K562 (cell line): ENCODE data around the gene TMEM132E. TPM values are rescaled to one million over a fixed set of nuclear protein-coding genes. Genes with fewer than 3 reads are reported as not detected.

Experiments
- ATAC-seq: fragments of 200-7000 bp; cut with Tn5 transposase; 3 replicates; pipeline ENCODE4 v1.9.1; 2020; ENCODE audit warnings: moderate library complexity
- BruUV-seq: library from RNA; stranded (reverse); fragments of 400-500 nt; replicated peaks from 2 replicates; lab custom pipeline; 2021; lab: Mats Ljungman, UMichigan
- CTCF ChIA-PET: fragments of 300-600 bp; formaldehyde crosslinking; extraction: SDS; loops from one replicate; lab custom pipeline; 2021; ENCODE audit warnings: low intra/inter-chr PET ratio; lab: Yijun Ruan, JAX
- POLR2A ChIA-PET: fragments of 300-600, 350-650 bp; sonication (Branson Sonifier 250); formaldehyde crosslinking; extraction: SDS; loops from one replicate; lab custom pipeline; 2021; ENCODE audit warnings: antibody characterized with exemption, inconsistent platforms; lab: Yijun Ruan, JAX
- DNase-seq, 4 experiments: peaks; one replicate each; pipeline versions ENCODE4 v3.0.0 to v3.0.0-alpha.2; 2011 to 2018; ENCODE audit warnings: low spot score in 3 of 4, mixed read lengths in 3 of 4; ENCODE audit errors: extremely low read depth in 1 of 4
- FAIRE-seq: peaks from 2 replicates; lab custom pipeline; 2011; peaks lifted over from hg19 to GRCh38; lab: Jason Lieb, UNC
- H2AFZ ChIP-seq: 2 replicates; pipeline ENCODE4 v1.6.0; 2011; ENCODE audit warnings: low read depth, low read length, control low read depth, inconsistent platforms
- H3K27ac ChIP-seq: fragments of 200-600 bp; 3 replicates; pipeline ENCODE4 v1.8.0; 2011; ENCODE audit warnings: low read depth, mild to moderate bottlenecking, control low read depth, inconsistent platforms, low read length, moderate library complexity, mixed read lengths; ENCODE audit errors: extremely low read depth
- H3K27me3 ChIP-seq, 2 experiments: fragments of 300-600 bp in 1 of 2; 2 replicates in 1 of 2; 3 replicates in 1 of 2; pipeline versions ENCODE4 v1.6.0 to v1.8.0; 2011; ENCODE audit warnings: inconsistent platforms in 2 of 2, low read length in 2 of 2, mild to moderate bottlenecking in 1 of 2, mixed read lengths in 1 of 2, moderate library complexity in 1 of 2; ENCODE audit not compliant: control insufficient read depth in 2 of 2, insufficient read depth in 2 of 2
- H3K36me3 ChIP-seq: fragments of 300-600 bp; 3 replicates; pipeline ENCODE4 v1.8.0; 2011; ENCODE audit warnings: mild to moderate bottlenecking, low read length, inconsistent platforms; ENCODE audit not compliant: control insufficient read depth, insufficient read depth
- H3K4me1 ChIP-seq, 2 experiments: fragments of 200-600 bp in 1 of 2; replicated peaks in 1 of 2; 2 replicates in 1 of 2; 3 replicates in 1 of 2; pipeline versions ENCODE4 v1.5.1 to v1.8.0; 2011; ENCODE audit warnings: inconsistent platforms in 2 of 2, low read length in 2 of 2, mild to moderate bottlenecking in 1 of 2, mixed read lengths in 1 of 2, moderate library complexity in 1 of 2; ENCODE audit not compliant: control insufficient read depth in 2 of 2, insufficient read depth in 2 of 2
- H3K4me2 ChIP-seq: 2 replicates; pipeline ENCODE4 v1.6.1; 2011; ENCODE audit warnings: low read length, control low read depth, inconsistent platforms, mixed read lengths; ENCODE audit not compliant: insufficient read depth
- H3K4me3 ChIP-seq: fragments of 200-600 bp; sonication (generic), shearing (Covaris generic); 2 replicates; pipeline ENCODE4 v1.5.1; 2016; ENCODE audit warnings: control low read depth, inconsistent platforms
- H3K79me2 ChIP-seq: fragments of 200-600 bp; 3 replicates; pipeline ENCODE4 v1.8.0; 2011; ENCODE audit warnings: low read length, inconsistent platforms; ENCODE audit not compliant: control insufficient read depth, insufficient read depth
- H3K9ac ChIP-seq, 2 experiments: 2 replicates each; pipeline versions ENCODE4 v1.6.0 to v1.6.1; 2011; ENCODE audit warnings: low read depth in 2 of 2, low read length in 2 of 2, control low read depth in 1 of 2, inconsistent platforms in 1 of 2, mild to moderate bottlenecking in 1 of 2, mixed read lengths in 1 of 2; ENCODE audit not compliant: insufficient read depth in 1 of 2
- H3K9me1 ChIP-seq: one replicate; pipeline ENCODE4 v1.6.0; 2011; ENCODE audit warnings: inconsistent platforms, mild to moderate bottlenecking, low read length, moderate library complexity; ENCODE audit not compliant: control insufficient read depth, insufficient read depth
- H3K9me3 ChIP-seq: replicated peaks from 2 replicates; pipeline ENCODE4 v1.5.1; 2011; ENCODE audit warnings: low read depth, low read length, inconsistent platforms; ENCODE audit not compliant: control insufficient read depth, insufficient read depth
- H4K20me1 ChIP-seq: replicated peaks from 2 replicates; pipeline ENCODE4 v1.6.1; 2011; ENCODE audit warnings: low read length, inconsistent platforms, mixed read lengths; ENCODE audit not compliant: control insufficient read depth, insufficient read depth
- L3MBTL2 ChIP-seq: fragments of 450-650 bp; IDR thresholded peaks from 2 replicates; pipeline ENCODE4 v1.6.1; 2016; ENCODE audit warnings: mild to moderate bottlenecking, moderate library complexity
- RBM22 ChIP-seq: fragments of 200-400 bp; formaldehyde crosslinking; IDR thresholded peaks from 2 replicates; pipeline ENCODE4 v1.6.1; 2018; ENCODE audit warnings: low read length, low read depth; ENCODE audit not compliant: poor library complexity, severe bottlenecking
- WGBS: fragments of 100-300 bp; shearing (Covaris generic); methylation state at CpG from one replicate; pipeline ENCODE4 v1.1.6; 2016; ENCODE audit warnings: low coverage, mixed read lengths; ENCODE audit not compliant: insufficient coverage; ENCODE audit errors: missing lambda C conversion rate; 5-methylcytosine and 5-hydroxymethylcytosine counted together
- in situ Hi-C: fragments of 300-500 bp; cut with MboI; formaldehyde crosslinking; loops from 4 replicates; pipeline ENCODE4 v1.15.0; 2018; ENCODE audit warnings: inconsistent platforms, mixed read lengths
- intact Hi-C: fragments of 100-400 bp; cut with micrococcal nuclease; formaldehyde crosslinking; loops from 2 replicates; pipeline ENCODE4 v1.14.2; 2022
- polyA plus RNA-seq, 8 experiments: library from polyadenylated mRNA; depleted of rRNA in 4 of 8; stranded (reverse) in 5 of 8; unstranded in 3 of 8; fragments of >200 nt; fragmentation: Nextera tagmentation in 2 of 8; fragmentation: Illumina TruSeq in 1 of 8; extraction: Ambion mirVana in 2 of 8; extraction: Trizol in 1 of 8; gene quantifications; 2 replicates each; pipeline versions ENCODE4 v1.2.1 to v1.2.3, GENCODE V29; 2011 to 2014; ENCODE audit warnings: inconsistent platforms in 1 of 8, missing spikeins in 1 of 8
- total RNA-seq, 7 experiments: library from RNA; depleted of rRNA in 6 of 7; stranded (reverse); fragments of >200 nt in 6 of 7; fragmentation: Illumina TruSeq in 2 of 7; extraction: Trizol in 2 of 7; gene quantifications; 2 replicates each; pipeline versions ENCODE4 v1.2.1 to v1.2.3, GENCODE V29; 2011 to 2021; ENCODE audit warnings: low replicate concordance in 1 of 7
- TF ChIP-seq, protein P1 (sequence below), 2 experiments: fragments of 250-450 bp in 1 of 2; fragments of 450-650 bp in 1 of 2; sonication (Bioruptor Pico) in 1 of 2; IDR thresholded peaks; 2 replicates each; pipeline versions ENCODE4 v1.6.1 to v1.8.0; 2016 to 2021; ENCODE audit warnings: mild to moderate bottlenecking in 2 of 2, moderate library complexity in 2 of 2, missing compliant biosample characterization in 1 of 2, missing genetic modification characterization in 1 of 2
- TF ChIP-seq, protein P2 (sequence below): sonication (generic); formaldehyde crosslinking; IDR thresholded peaks from 2 replicates; pipeline ENCODE4 v1.8.0; 2022; ENCODE audit warnings: mild to moderate bottlenecking, missing genetic modification reagents

Gene TMEM132E
- total and polyA plus RNA-seq, 9 of the 15 experiments (the other 6 are each of a cell fraction or from before 2014, with no cell fraction given), result not detected

DNA sequence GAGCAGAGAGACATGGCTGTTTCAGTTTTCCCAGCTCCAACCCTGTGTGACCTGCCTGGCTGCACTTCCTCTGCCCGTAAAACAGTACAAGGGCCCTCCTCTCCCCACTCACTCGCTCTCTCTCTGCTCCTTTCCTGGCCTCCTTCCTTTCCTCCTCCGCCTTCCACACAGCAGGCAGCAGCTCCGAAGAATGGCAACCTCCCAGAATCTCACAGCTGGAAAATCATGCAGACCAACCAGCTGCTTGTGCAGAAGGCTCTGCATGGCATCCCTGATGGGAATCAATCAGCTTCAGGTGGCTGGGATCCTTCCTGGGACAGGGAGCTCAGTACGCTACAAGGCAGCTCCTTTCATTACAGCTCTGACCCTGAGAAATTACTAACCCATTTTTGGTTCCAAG lies 27.4 kb downstream of the TMEM132E start:
- H3K9me3 ChIP-seq, result no peaks in the 10 kb centered on the region
- H3K27ac ChIP-seq, result no peak overlapping the region
- H2AFZ ChIP-seq, result no peak overlapping the region
- H3K4me1 ChIP-seq, result no peaks in the 10 kb centered on the region
- DNase-seq, result no peak
- CTCF ChIA-PET, result no interaction called here
- 0% methylated on average over 1 of the region's 5 CpGs for WGBS
- peaks cover 0 to 11% of the 10 kb centered on the region in 2 experiments; a peak in 4 of 5 replicates for H3K27me3 ChIP-seq
- no TSS peak for BruUV-seq
- H3K9me1 ChIP-seq, result no peaks in the 10 kb centered on the region
- H4K20me1 ChIP-seq, result no peaks in the 10 kb centered on the region
- no peak for FAIRE-seq
- no peaks in the 10 kb centered on the region for H3K79me2 ChIP-seq
- TF ChIP-seq L3MBTL2 (no peak), RBM22 (no peak)
- TF ChIP-seq, protein P1, sequence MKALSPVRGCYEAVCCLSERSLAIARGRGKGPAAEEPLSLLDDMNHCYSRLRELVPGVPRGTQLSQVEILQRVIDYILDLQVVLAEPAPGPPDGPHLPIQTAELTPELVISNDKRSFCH (CRISPR knock-in tag; IDR thresholded peaks at IDR 0.05), result no peak
- TF ChIP-seq, protein P1 (tag; IDR thresholded peaks at IDR 0.05), result no peak
- TF ChIP-seq, protein P2, sequence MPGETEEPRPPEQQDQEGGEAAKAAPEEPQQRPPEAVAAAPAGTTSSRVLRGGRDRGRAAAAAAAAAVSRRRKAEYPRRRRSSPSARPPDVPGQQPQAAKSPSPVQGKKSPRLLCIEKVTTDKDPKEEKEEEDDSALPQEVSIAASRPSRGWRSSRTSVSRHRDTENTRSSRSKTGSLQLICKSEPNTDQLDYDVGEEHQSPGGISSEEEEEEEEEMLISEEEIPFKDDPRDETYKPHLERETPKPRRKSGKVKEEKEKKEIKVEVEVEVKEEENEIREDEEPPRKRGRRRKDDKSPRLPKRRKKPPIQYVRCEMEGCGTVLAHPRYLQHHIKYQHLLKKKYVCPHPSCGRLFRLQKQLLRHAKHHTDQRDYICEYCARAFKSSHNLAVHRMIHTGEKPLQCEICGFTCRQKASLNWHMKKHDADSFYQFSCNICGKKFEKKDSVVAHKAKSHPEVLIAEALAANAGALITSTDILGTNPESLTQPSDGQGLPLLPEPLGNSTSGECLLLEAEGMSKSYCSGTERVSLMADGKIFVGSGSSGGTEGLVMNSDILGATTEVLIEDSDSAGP, result no peak
- in situ Hi-C loops (no loop called here), intact Hi-C loops (no loop called here)
- H3K4me2 ChIP-seq, result no peak overlapping the region
- no peaks in the 10 kb centered on the region for H3K36me3 ChIP-seq
- no peak overlapping the region for H3K4me3 ChIP-seq
- no peak for ATAC-seq
- POLR2A ChIA-PET, result interaction anchor here (0.5 to 1.1 kb wide), 3 partner anchors 31 to 488 kb away, joined by 3 read pairs; no protein-coding TSS in a partner anchor
- no peak overlapping the region for H3K9ac ChIP-seq
